NOMO-1 treated with DMSO at 0.1 percent for 48 hours (cell line): ENCODE measurements around the gene CAPN5.
"Not testable (repeated sequence)": the region's sequence is repeated elsewhere in the genome, so short reads cannot be mapped to it uniquely, and the experiment has no call there.

Source experiments
- DNase-seq: peaks from one replicate; lab custom pipeline; 2025; ENCODE audit not compliant: unreplicated experiment; lab: John Stamatoyannopoulos, UW

Gene CAPN5

GRCh38 chr11:77042111-77042726, 24.6 kb upstream of the CAPN5 start:
- no peak for DNase-seq

- DNase-seq, result no peak
Observed at GRCh38 chr11:77044356-77044755, 22.4 kb upstream of the CAPN5 start.

GRCh38 chr11:77044886-77045285, 21.9 kb upstream of the CAPN5 start:
- no peak for DNase-seq

- DNase-seq, result no peak
Observed at GRCh38 chr11:77046060-77046501, 20.7 kb upstream of the CAPN5 start.

DNA sequence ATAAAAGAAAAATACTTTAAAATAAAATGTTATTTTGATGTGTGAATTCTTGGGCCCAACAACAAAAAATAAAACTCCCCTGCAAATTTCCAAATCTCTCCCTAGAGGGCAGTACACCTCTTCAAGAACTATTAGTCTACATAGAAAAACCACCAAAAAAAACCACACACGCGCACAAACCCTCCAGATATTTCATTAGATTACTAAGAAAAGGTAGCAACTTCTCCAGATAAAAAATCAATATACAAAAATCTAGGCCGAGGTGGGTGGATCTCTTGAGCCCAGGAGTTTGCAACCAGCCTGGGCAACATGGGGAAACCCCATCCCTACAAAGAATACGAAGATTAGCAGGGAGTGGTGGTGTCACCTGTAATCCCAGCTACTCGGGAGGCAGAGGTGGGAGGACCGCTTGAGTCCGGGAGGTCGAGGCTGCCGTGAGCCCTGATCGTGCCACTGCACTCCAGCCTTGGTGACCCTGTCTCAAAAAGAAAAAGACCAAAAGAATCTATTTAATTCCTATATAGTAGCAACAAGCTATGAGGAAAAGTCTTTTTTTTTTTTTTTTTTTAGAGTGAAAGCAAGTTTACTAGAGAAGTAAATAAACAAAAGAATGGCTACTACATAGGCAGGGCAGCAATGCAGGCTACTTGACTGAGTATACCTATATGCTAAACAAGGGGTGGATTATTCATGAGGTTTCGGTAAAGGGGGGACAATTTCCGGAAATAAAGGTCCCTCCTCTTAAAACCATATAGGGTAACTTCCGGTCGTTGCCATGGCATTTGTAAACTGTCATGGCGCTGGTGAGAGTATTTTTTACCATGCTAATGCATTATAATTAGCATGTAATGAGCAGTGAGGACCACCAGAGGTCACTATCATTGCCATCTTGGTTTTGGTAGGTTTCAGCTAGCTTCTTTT, 19.5 kb upstream of the CAPN5 start:
- peak; percentile 92 for DNase-seq

DNA sequence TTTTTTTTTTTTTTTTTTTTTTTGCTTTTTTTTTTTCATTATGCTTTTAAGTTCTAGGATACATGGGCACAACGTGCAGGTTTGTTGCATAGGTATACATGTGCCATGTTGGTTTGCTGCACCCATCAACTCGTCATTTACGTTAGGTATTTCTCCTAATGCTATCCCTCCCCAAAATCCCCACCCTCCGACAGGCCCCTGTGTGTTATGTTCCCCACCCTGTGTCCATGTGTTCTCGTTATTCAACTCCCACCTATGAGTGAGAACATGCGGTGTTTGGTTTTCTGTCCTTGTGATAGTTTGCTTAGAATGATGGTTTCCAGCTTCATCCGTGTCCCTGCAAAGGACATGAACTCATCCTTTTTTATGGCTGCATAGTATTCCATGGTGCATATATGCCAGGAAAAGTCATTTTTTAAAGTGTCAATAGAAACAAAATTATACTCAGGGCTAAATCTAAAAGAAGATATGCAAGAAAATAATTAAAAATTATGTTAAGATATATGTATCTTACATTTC, 18.8 kb upstream of the CAPN5 start:
- not testable (repeated sequence) for DNase-seq

DNA sequence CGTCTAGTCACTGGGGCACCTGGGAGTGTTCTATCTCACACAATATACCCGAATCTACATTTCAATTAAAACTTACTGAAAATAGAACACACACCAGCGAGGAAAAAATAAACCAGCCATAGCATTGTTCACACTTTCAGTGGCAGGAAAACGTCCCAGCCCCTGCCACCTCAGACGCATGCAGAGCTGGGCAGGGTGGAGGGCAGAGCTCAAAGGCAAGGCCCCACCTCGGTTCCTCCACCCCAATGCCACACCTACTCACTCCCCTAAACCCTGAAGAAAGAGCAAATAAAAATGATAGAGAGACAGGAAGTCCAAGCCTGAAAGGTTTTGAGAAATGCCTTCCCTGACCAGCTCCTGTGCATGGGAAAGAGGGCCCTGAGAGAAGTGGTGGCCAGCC, 17.7 kb upstream of the CAPN5 start:
- DNase-seq, result no peak

DNA sequence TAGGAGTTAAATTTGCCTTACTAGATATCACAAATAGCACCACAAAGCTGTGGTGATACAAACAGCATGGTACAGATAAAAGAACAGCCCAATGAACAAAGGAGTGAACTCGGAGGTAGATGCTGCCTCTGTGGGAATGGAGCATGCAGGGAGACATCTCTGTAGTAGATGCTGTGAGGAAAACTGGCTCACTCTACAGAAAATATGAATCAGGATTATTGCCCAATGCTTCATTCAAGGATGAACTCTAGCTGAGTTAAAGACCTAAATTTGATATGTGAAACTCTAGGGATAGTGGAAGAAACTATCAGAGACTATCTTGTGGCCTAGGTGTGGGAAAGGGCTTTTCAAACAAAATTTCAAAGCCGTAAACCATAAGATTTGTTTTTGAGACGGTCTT, 15.3 kb upstream of the CAPN5 start:
- DNase-seq, result no peak

DNA sequence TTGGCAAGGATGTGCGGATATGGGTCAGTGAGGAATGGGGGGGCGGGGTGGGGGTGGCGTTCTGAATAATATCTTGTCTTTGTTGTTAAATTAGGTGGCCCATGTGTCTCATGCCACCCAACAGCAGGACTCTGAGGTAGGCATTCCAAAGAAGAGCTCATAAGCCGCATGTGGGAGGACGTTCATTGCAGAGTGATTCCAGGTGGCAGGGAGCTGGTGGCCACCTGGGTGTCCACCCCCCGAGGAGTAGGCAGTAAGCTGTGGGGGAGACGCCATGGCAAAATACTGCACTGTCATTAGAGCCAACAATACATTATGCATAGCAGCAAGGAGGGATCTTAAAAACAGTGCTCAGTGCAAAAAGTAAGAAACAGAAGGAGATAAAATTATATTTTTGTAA, 14.3 kb upstream of the CAPN5 start:
- no peak for DNase-seq

DNA sequence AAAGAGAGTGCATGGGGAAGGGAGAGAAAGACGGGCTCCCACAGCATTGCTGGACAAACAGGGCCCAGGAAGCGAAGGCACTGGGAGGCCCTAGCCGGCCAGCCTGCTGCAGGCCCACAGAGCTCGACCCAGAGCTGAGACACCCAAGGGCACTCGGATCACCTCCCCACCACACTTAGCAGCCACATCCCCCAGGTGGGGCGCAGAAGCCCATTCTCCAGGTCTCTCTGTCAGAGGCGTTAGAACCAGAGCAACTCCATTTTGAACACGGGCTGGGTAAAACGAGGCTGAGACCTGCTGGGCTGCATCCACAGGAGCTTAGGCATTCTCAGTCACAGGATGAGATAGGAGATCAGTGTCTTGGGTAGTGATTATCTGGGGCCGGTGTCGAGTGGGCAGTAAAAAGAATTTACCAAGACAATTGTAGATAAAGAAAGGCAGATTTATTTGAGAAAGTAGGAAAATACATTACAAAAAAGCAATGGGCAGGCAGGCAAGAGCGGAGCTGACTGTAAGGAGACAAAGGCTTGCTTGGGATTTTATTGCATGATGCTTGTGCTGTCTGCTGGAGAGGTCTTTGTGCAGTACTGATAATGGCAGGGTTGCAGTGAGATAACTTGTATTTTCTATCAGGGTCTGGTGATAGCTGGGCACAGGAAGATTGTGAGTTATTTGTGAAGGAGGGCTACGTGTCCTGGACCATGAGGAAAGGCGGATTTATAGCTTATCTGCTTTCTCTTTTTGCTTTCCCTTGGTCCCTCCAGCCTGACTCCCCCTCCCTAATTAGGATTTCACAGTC, 13.4 kb upstream of the CAPN5 start:
- DNase-seq, result no peak

- no peak for DNase-seq
Observed at GRCh38 chr11:77054084-77054483, 12.7 kb upstream of the CAPN5 start.

- DNase-seq, result no peak
Observed at GRCh38 chr11:77055101-77055561, 11.6 kb upstream of the CAPN5 start.

- no peak for DNase-seq
Observed at GRCh38 chr11:77055913-77056312, 10.9 kb upstream of the CAPN5 start.

GRCh38 chr11:77056814-77057402, 9.9 kb upstream of the CAPN5 start:
- DNase-seq, result no peak

DNA sequence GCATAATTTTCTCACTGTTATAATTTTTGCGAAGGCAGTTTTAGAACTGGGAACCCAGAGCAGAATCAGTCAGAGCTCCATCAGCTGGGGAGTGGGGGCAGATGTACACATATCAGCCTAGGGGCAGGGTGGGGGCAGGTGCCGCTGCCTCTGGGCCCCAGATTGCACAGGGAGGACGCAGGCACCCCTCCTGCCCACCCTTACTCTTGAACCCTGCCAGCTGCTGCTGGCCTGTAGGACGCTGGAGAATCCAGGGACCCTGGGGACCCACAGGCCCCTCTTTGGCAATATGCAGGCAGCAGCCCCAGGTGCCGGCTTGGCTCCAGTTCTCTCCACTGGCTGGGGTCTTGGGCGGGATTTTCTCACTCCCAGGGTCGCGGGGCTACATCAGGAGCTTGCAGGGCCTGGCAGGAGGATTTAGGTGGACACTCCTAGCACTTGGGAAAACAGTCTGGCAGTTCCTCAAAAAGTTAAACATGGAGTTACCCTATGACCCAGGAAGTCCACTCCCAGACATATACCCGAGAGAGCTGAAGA, 8.8 kb upstream of the CAPN5 start:
- no peak for DNase-seq

DNA sequence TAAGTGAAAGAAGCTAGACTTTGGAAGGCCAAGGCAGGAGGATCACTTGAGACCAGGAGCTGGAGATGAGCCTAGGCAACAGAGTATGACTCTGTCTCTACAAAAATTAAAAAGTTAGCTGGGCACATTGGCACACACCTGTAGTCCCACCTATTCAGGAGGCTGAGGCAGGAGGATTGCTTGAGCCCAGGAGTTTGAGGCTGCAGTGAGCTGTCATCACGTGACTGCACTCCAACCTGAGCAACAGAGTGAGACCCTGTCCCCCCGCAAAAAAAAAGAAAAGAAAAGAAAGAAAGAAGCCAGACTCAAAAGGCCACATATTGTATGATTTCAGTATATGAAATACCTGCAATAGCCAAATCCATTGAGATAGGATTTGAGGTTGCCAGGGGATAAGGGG, 7.9 kb upstream of the CAPN5 start:
- no peak for DNase-seq

DNA sequence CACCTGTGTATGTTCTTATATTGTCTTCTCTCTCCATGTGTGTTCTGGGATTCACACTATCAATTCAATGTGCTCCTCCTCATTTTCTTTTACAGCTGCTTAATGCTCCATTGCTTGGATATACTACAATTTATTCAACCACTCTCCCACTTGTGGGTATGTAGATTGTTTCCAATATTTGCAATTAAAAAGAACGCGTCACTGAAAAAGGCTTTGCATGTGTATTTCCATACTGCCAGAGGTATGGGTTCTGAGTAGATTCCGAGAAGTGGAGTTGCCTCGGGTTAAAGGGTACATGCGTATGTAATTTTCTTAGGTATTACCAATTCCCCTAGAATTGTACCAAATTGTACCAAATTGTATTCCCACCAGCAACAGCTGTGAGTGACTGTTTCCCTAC, 7.0 kb upstream of the CAPN5 start:
- no peak for DNase-seq

- no peak for DNase-seq
Observed at GRCh38 chr11:77060234-77060633, 6.5 kb upstream of the CAPN5 start.

DNA sequence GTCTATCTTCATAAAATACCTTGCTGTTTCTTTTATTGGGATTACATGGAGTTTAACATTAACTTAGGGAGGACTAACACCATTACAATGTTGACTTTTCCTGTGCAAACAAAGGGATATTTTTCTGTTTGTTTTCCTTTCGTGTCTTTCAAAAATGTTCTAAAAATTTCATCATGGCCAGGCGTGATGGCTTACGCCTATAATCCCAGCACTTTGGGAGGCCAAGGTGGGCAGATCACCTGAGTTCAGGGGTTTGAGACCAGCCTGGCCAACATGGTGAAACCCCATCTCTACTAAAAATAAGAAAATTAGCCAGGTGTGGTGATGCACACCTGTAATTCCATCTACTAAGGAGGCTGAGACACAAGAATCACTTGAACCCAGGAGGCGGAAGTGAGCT, 5.5 kb upstream of the CAPN5 start:
- not testable (repeated sequence) for DNase-seq

DNA sequence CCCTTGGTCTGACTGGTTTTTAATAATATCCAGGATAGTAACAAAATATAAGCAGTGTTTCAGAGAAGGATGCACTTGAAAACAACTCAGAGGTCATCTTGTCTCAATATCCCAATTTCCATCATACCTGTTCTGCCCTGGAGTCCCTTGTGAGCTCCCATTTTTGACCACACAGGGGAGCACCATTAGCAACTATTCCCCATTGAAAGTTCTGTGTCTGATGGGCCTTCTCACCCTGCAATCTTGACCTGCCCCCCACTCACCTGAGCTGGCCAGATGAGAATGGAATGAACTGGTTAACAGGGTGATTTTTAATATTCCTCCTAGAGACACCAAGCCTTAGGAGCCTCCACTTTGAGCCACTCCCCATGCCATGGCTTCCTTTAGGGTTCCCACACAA, 3.8 kb upstream of the CAPN5 start:
- DNase-seq, result no peak

- no peak for DNase-seq
Observed at GRCh38 chr11:77063407-77063806, 3.4 kb upstream of the CAPN5 start.
